Stimulated activated CD8-positive, alpha-beta memory T cell treated with anti-CD3 and anti-CD28 coated beads, Interleukin-4, amount 100 ng/mL, for 48 hours (primary cell): ENCODE data around the gene MKI67.

Experiments used
- DNase-seq: peaks from one replicate; pipeline ENCODE4 v3.0.0-alpha.2; 2020

The MKI67 gene

DNA sequence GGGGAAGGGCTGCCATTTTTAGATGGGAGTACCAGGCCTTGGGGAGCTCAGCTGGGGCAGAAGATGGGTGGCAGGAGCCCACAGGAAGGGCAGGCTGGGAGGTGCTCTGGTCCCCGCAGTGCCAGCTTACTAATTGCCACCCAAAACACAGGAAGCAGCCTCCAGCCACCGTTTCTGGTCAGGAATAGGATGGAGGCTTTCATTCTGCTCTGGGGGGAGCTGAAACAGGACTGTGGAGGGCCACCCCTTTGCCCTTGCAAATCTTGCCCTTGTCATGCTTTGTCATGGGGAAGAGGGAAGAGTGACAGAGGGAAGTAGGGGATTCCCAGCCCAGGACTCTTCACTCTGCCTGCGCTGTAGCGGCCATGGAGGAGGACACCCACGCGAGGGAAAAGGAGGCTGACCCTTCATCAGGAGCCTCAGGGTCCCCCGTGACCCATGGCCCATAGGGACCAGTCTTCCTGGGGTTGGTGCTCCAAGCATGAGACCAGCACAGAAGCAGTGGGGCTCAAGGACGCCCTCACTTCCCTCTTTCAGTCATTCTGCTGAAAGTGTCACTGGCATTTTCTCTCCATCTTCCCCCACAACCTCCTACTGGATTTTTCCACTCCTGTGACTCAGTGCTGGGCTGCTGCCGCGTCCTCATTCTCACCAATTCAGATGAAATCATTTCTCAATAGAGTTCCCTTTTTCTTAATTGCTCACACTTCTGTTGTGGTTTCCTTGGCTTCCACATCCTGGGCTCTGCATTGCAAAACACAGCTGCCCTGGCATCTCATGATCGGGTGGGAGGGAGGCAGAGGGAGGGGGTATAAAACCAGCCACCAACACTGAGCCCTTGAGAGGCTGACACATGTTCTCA lies 61.9 kb downstream of the MKI67 start:
- DNase-seq, result peak; percentile 82

- peak; percentile 71 for DNase-seq
These were observed 62.5 kb downstream of the MKI67 start for GRCh38 chr10:128063736-128064107.

- peak; percentile 59 for DNase-seq
These were observed 63.2 kb downstream of the MKI67 start for GRCh38 chr10:128062881-128063563.

DNA sequence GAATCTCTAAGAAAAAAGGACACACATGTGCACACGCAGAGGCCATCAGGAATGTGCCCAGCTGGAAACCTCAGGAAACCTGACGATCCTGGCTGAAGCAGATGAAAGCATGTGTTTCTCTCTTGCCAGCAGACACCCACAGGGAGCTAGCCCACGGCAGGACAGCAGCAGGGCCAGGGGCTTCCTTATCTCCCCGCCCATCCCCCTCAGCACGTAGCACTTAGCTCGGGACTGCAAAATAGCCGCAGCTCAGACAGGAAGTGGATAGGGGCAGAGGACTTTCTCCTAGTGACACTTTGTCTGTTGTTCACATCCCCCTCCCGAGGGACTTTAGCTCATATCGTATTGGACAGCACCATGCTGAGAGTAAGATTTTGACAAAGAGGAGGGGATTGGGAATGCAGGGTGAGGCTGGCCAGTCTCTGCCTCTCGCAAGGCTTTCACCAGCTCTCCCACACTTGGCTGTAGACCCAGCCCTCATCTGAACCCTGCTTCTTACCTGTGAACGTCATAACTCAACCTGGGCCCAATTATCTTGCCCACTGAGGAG lies 63.8 kb downstream of the MKI67 start:
- DNase-seq, result no peak

DNA sequence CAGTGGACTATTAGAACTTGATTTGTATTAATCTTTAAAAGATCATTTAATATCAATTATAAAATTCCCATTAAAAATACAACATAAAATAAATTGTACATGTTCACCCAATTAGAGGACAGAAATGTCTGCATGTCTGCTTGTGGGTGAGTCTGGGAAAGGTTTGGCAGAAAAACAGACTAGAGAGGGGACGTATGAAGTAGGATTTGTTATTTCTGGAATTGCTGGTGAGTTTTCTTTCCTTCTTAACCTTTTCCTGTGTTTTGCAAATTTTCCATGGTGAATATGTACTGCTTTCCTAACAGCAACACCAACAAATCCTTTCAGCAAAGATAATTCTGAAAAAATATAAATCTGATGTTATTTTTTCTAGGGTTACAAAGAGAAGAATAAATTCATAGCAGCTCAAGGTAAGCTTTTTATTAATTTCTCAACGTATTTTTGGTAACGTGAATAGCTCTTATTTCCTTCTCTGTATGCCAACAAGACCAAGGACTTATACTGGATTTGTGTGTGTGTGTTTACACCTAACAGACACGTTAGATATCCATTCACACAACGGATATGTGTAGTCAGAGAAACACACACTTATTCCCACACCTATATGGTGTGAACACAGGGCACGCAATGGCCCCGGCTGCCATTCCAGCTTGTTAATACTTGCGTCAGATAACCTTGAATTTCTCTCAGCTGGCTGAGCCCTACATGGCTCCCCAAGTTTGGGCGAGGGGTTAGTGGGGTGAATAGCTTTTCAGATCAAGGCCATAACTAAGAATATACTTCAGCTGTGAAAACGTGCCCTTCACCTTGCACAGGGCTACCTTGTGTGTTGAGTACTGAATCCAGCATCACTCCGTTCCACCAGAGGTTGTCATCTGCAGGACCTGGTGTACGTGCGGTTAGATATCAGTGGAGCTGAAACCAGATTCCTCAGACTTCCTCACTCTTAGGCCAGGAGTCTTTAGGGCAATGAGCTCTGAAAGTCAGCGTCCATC lies 64.6 kb downstream of the MKI67 start:
- no peak for DNase-seq

DNA sequence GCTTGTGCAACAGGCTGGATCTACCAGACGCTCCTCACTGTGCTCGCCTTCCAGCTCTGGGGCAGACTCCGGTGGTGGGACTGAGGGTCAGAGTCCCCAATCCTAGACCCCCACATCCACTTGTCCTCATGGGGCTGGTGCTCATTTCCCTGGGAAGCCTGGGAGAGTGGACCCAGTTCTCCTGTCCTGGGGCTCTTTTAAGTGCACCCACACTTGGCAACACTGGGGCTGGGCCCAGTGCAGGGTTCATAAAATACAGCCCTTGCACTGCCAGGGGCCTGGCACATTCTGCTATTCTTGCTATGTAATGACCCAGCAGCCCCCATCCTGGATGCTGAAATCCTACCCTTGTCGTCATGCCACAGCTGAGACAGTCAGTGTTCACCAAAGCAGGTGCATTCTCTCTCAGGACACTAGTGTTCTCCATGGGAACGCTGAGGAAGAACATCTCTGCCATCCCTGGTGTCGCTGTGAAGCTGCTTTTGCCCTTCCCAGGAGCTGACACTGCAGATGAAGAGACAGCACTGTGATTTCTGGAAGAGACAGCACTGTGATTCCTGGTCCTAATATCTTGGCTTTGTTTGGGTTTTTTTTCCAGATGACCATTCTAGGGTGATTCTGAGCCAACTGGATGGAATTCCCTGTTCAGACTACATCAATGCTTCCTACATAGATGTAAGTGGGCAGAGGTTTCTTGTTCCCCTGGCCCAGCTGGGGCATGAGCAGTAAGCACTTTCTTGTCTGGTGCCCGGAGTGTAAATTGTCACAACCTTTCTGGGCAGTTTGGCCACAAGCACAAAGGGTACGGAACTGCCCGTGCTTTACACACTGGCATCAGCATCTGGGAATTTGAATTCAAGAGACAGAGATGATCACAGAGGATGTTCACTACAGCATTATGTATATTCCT lies 65.6 kb downstream of the MKI67 start:
- no peak for DNase-seq

- DNase-seq, result no peak
These were observed 66.3 kb downstream of the MKI67 start for GRCh38 chr10:128059982-128060293.

DNA sequence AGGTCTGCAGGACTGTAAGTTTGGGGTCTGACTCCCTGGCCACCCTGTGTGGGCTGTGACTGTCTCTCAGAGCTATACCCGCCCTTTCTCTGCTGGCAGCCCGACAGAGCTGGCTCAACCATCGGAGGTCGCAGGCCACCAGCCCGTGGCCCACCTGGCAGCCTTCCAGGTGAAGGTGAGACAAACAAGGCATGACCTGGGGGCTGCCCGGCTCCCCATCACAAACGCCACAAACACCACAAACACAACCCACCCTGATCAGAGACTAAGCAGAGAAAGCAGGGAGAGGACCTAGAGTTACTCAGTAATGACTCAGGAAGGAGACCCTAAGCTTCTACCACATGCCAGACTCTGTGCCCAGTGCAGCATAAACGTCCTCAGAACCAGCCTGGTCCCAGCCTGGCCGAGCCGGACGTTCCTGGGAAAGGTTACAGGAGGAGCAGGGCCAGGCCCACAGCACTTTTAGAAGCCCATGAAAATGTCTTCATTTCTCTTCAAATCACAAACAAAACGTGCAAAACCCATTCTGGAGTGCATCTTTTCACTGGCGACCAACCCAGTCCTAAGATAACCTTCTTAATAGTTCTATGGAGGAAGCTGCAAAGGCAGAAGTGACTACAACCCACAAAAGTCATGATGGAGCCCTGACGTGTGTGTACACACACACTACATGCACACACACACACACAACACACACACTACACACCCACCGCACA lies 66.8 kb downstream of the MKI67 start:
- no peak for DNase-seq

GRCh38 chr10:128058750-128059134 lies 67.5 kb downstream of the MKI67 start:
- DNase-seq, result no peak

DNA sequence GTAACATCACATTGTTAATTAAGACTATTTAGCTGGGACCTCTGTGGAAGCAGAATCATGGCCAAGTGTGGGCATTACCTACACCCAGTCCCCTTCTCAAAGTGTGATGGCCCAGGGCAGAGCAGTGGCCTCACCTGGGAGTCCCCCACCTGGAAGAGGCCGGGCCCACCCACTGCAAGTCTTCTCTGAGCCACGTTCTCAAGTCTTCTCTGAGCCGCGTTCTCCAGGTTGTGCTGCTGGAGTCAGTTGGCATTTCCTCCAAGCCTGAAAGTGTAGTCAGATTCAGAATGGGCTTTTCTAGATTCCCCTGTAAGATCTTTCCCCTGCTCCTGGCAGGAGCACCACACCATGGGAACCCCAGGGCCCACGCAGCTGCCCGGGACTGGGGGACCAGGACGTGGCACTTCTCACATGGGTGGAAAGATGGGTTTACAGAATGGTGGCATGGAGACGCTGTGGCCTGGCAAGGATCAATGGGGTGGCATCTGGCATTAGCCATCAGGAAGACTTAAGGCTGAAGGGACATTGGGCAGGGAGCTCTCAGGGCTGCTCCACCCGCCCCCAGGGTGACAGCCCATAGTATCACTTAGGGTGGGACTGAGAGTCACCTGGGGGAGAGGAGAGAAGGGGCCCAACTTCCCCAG lies 68.0 kb downstream of the MKI67 start:
- DNase-seq, result no peak

DNA sequence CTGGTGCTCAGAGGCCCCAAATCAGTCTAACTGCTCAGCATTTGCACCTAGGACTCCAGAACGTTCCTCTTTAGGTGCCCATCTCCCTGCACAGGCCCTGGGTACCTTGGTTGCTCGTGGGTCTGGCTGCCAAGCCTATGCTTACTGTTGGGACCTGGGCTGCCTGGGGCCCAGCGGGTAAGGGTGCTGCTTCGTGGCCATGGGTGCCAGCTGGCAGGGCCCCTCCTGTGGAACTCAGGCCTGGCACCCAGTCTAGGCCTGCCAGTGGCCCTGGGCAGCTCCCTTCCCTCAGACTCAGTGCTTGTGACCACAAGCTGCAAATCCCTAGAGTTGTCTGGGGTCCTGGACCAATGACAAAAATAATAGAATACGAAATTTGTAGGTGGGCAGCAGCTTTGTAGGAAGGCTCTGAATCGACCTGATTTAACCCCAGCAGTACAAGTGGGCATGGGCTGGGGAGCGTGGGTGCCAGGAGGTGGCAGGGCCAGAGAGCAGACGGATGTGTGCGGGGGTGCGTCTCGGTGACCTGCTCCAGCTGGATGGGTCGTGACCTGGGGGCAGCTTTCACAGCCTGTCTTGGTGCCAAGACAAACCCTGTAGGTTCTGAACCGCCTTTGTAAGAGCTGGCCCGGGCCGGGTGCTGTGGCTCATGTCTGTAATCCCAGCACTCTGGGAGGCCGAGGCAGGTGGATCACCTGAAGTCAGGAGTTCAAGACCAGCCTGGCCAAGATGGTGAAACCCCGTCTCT lies 69.7 kb downstream of the MKI67 start:
- no peak for DNase-seq

DNA sequence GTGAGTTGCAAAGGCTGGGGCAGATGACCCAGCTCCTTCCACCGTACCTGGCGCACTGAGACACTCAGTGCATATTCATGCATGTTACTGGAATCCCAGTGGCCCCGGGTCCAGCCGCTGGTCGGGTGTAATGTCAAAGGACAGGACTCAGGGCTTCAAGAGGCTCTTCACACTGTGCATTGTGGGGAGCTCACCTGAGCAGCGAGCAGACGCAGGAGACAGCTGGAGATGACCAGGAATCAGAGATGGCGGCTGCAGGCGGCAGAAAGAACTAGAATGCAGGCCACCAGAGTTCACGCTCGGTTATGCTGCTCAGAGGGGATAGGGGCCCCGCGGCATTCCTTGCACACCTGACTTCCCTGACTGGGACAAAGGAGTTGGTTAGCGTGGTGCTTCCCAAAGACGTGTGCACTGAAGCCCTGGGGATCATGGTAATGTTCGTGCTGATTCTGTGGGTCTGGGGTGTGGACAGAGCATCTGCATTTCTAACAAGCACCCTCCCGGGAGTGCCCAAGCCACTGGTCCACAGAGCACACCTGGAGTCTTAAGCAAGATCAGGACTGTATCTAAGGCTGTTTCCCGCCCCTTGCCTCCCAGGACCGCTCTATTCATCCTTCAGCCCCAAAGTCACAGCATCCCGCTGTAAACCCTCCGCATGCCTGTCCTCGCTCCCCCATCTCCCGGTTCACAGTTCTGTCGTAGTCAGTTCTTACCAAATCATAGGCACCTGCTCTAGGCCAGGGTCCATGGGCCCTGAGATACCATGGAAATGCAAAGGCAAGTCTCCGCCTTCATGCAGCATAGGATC lies 71.0 kb downstream of the MKI67 start:
- DNase-seq, result no peak

- no peak for DNase-seq
These were observed 71.9 kb downstream of the MKI67 start for GRCh38 chr10:128054163-128054970.

GRCh38 chr10:128053356-128053755 lies 72.9 kb downstream of the MKI67 start:
- DNase-seq, result no peak

GRCh38 chr10:128052696-128053095 lies 73.5 kb downstream of the MKI67 start:
- DNase-seq, result no peak

DNA sequence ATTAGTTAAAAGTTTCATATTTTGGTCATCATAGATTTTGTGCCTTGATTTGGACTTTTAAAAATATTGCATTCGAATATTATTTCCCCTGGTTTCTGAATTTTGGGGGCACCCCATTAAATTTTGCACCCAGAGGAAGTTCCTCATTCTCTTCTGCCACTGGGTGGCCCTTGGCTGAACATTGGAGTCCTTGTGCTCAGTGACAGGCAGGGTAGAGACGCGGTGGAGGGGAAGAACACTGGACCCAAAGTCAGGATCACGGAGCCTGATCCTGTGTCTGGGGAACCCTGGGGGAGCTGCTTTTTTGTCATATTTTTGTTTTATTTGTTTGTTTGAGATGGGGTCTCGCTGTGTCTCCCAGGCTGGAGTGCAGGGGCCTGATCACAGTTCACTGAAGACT lies 74.7 kb downstream of the MKI67 start:
- no peak for DNase-seq

GRCh38 chr10:128050936-128051335 lies 75.3 kb downstream of the MKI67 start:
- DNase-seq, result no peak

- DNase-seq, result no peak
These were observed 76.1 kb downstream of the MKI67 start for GRCh38 chr10:128050121-128050516.
